ENCODE measurements around the gene MACF1. TPM values are rescaled to one million over a fixed set of nuclear protein-coding genes. Genes with fewer than 3 reads are reported as not detected.

Gene MACF1
- total and polyA plus RNA-seq, 2 of the 13 experiments (the other 11 are each of a cell fraction or from before 2014, with no cell fraction given) = 36.7 to 65.4 TPM

DNA sequence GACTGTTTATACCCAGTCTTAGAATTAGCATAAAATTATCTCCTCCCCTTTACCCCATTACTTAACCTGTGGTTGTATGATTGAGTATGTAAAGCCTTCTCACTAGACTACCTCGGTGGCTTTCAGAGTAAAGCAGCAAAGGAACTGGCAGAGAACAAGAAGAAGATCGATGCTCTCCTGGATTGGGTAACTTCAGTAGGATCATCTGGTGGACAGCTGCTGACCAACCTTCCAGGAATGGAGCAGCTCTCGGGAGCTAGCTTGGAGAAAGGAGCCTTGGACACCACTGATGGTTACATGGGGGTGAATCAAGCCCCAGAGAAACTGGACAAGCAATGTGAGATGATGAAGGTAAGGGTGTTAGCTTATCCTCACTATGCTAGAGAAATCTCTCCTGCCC, 148.4 kb downstream of the MACF1 start:
- ChIA-PET POLR2A (no interaction called here), CTCF (ENCODE audit: low intra/inter-chr PET ratio, low total read pairs) (no interaction called here)
- no peak for DNase-seq (ENCODE audit: low spot score)
- H3K36me3 ChIP-seq (replicated peaks in 1 of 2; ENCODE audit: control insufficient read depth in 1 of 2, insufficient read depth in 2 of 2, low read length in 2 of 2) = peaks cover 33 to 69% of the 10 kb centered on the region in 2 experiments
- intact Hi-C loops (cut with micrococcal nuclease; ENCODE audit: unreplicated experiment) (no loop called here), in situ Hi-C loops (cut with HindIII; ENCODE audit: extremely low pct_ligation_motif_present, low pct_unique_long_range_greater_than_20kb) (no loop called here)
- no peaks in the 10 kb centered on the region for H3K79me2 ChIP-seq (ENCODE audit: insufficient read depth, low read length)
- no peaks in the 10 kb centered on the region for H3K9me3 ChIP-seq (ENCODE audit: low read length)
- no peak for ATAC-seq
- H3K4me1 ChIP-seq (ENCODE audit: insufficient read depth, low read length) = no peaks in the 10 kb centered on the region
- H3K4me3 ChIP-seq (replicated peaks in 1 of 3; ENCODE audit: insufficient read depth in 1 of 3, low read depth in 2 of 3, low read length in 3 of 3) = no peak overlapping the region
- H2AFZ ChIP-seq (ENCODE audit: low read length) = no peak overlapping the region
- no TSS peak for BruUV-seq (replicated peaks)
- no peak overlapping the region for H3K4me2 ChIP-seq (ENCODE audit: low read depth, low read length)
- H3K9ac ChIP-seq (ENCODE audit: insufficient read depth, low read depth, low read length) = no peak overlapping the region
- H3K27me3 ChIP-seq (ENCODE audit: control insufficient read depth in 1 of 2, insufficient read depth in 2 of 2, low read length in 2 of 2) = no peaks in the 10 kb centered on the region
- H3K27ac ChIP-seq (ENCODE audit: extremely low read length, insufficient read depth, low read length) = no peak overlapping the region
- TF ChIP-seq TBX2 (CRISPR knock-in tag; IDR thresholded peaks at IDR 0.05; ENCODE audit: borderline replicate concordance) (no peak), RELA (CRISPR knock-in tag; IDR thresholded peaks at IDR 0.05) (no peak), ZNF343 (CRISPR knock-in tag; IDR thresholded peaks at IDR 0.05) (no peak), DNMT1 (CRISPR knock-in tag; IDR thresholded peaks at IDR 0.05) (no peak), SP2 (CRISPR knock-in tag; IDR thresholded peaks at IDR 0.05) (no peak), SMARCC2 (IDR thresholded peaks at IDR 0.05) (no peak), ZNF432 (CRISPR knock-in tag; IDR thresholded peaks at IDR 0.05; ENCODE audit: borderline replicate concordance) (no peak), TBP (CRISPR knock-in tag; IDR thresholded peaks at IDR 0.05) (no peak), SMYD3 (CRISPR knock-in tag; IDR thresholded peaks at IDR 0.05) (no peak), ZNF883 (CRISPR knock-in tag; IDR thresholded peaks at IDR 0.05; ENCODE audit: not compliant biosample characterization) (no peak), SPEN (CRISPR knock-in tag; IDR thresholded peaks at IDR 0.05; ENCODE audit: low read depth) (no peak), LCORL (IDR thresholded peaks at IDR 0.05) (no peak), LCORL (CRISPR knock-in tag; IDR thresholded peaks at IDR 0.05) (no peak)
- TF ChIP-seq, protein P1, sequence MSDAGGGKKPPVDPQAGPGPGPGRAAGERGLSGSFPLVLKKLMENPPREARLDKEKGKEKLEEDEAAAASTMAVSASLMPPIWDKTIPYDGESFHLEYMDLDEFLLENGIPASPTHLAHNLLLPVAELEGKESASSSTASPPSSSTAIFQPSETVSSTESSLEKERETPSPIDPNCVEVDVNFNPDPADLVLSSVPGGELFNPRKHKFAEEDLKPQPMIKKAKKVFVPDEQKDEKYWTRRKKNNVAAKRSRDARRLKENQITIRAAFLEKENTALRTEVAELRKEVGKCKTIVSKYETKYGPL (CRISPR knock-in tag; IDR thresholded peaks at IDR 0.05) = no peak
- WGBS (ENCODE audit: low lambda C conversion rate) = 92% methylated on average over 3 of the region's 3 CpGs
- H4K20me1 ChIP-seq (ENCODE audit: insufficient read depth, low read length) = no peaks in the 10 kb centered on the region
- no peak for FAIRE-seq

Data from HepG2 (cell line).